GM18867 (cell line): Measurements from ENCODE around the gene CNKSR3.
"Not testable (repeated sequence)": the region's sequence is repeated elsewhere in the genome, so short reads cannot be mapped to it uniquely, and the experiment has no call there.

ENCODE experiments used
- ATAC-seq: cut with Tn5 transposase; IDR thresholded peaks from one replicate; pipeline ENCODE4 v1.9.1; 2021; ENCODE audit warnings: mild to moderate bottlenecking, moderate library complexity; ENCODE audit not compliant: unreplicated experiment

CNKSR3 gene

GRCh38 chr6:154510144-154510905, at the start of gene CNKSR3:
TSS of gene CNKSR3 (minus strand) at chr6:154510685. CDS start at chr6:154510114, 571 bp downstream.
- ATAC-seq, result peak; percentile 79

GRCh38 chr6:154558984-154559383, 48.5 kb upstream of the CNKSR3 start:
- no peak for ATAC-seq

GRCh38 chr6:154558513-154558912, 48.0 kb upstream of the CNKSR3 start:
- ATAC-seq, result no peak

DNA sequence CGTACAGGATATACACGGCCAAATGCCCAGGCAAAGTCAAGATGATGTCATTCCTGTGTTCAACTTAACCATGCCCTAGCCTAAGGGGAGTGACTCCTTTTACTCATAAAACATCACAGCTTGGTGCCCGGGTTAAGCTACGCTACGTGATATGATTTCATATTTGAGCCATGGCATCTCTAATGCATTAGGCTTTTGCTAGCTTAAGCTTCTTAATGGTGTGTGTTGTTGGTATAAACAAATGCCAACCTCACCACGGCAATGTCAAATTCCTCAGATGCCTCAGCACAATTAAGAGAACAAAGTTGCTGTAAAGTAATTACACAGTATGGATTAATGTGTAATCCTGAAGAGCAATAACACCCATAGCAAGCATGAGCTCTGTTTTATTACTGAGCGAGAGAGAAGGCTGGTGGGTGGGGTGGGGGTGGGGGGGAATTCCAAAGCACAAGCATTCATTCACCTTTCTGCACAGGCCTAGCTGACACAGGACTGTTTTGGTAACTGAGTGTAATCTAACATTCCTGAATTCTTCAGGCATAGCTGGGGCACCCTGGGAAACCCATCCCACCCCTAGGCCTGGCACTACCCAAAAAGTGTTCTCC, 44.7 kb upstream of the CNKSR3 start:
- ATAC-seq, result no peak

DNA sequence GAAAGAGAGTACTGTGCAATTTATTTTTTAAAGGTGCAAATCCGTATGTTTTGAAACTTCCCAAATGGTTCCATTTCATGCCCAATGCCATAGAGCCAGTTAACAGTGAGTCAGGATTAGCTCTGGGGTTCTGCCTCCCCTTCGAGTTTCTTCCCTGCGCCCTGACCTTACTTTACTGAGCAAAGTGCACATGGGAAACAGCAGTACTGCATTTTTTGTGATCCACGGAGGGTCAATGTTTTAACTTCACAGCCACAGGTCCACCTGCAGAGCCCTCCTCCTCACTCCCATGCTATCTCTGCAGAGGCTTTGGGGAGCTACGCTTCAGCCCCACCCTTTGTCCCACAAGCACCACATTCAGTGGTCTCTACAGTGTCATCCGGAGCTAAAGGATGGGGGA, 44.0 kb upstream of the CNKSR3 start:
- no peak for ATAC-seq

DNA sequence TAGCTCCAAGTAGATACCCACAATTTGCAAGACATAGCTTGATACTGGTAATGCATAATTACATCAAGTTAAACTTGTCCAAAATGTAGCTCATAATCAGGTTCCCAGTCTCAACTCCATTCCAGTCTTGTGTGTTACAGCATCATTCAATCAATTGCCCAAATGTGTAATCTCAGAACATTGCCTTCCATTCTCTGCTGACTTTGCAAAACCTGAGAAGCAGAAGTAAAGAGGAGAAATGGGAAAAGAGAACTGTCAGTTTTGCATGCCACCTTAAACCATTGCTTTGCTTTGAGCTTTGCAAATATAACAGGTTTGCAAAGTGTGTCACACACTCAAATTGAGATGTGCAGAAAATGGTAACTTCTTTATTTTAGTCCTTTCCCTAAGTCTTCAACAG, 40.3 kb upstream of the CNKSR3 start:
- ATAC-seq, result no peak

- ATAC-seq, result no peak
These were observed 38.7 kb upstream of the CNKSR3 start for GRCh38 chr6:154549179-154549578.

GRCh38 chr6:154548130-154548830, 37.8 kb upstream of the CNKSR3 start:
- no peak for ATAC-seq

GRCh38 chr6:154543628-154544027, 33.1 kb upstream of the CNKSR3 start:
- no peak for ATAC-seq

GRCh38 chr6:154542747-154543146, 32.3 kb upstream of the CNKSR3 start:
- no peak for ATAC-seq

DNA sequence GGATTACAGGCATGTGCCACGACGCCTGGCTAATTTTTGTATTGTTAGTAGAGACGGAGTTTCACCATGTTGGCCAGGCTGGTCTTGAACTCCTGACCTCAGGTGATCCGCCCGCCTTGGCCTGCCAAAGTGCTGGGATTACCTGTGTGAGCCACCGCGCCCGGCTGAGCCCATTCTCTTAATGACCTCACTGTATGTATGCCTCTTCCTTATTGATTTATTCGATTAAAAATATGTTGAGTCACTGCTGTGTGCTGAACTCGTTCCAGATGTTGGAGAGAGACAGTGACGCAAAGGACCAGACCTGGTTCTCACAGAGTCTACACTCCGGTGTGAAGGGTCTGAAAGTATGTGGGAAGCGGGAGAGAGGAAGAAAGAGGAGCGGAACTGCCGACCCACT, 31.4 kb upstream of the CNKSR3 start:
- ATAC-seq, result not testable (repeated sequence)

- ATAC-seq, result no peak
These were observed 29.2 kb upstream of the CNKSR3 start for GRCh38 chr6:154539593-154540269.

DNA sequence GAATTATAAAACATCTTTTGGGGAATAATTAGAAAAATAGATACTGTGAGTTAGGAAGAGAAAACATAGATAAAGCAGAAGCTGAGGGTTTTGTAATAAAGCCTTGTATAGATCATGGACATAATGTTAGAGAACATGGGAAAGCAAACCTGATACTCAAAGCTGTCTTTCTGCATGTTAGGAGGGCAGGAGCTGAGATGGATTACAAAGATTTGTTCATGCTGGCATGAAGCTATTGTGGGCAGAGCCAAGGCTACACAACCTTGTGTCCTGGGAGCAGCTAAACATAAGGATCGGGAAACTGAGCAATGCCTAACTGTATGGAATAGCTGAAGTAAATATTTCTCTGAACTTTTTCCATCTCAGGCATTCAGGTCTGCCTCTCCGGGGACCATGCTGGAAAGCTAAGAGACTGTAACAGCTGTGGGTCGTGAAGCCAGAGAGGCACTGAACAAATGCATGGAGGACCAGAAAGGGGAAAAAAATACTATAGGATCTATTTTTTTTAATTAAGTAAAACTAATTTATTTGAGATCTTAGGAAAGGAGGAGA, 28.2 kb upstream of the CNKSR3 start:
- no peak for ATAC-seq

DNA sequence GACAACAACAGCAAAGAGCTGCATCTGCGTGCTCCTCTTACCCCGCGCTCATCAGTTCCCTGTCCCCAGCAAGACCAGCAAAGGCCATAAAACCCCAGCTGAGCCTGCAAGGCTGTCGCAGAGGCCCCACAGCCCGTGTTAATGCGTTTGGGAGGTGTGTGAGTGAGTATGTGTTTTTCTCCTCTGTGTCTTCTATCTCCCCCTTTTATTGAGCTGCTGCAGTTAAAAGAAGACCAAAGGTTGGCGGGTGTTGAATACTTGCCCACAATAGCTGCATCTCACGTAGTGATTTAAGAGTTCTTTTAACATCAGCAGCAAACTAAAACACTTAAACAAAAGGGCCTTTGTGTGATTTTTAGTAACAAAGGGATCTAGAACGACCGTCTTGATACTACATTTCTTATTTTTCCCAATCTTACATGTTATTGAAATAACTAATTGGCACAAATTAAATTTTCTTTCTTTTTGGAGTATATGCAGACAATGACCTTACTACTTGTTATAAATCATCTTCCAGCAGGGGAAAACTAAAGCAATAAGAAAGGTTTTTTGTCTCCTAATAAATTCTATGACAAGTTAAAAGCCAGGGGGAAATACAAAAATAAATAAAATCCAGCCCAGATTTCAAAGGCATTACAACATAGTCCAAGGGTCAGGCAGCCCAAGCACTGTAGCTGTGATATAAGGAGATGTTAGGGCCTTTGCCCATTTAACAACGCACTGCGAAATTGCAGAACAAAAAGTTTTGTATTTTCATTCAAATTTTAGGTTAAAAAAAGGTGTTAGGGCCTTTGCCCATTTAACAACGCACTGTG, 27.2 kb upstream of the CNKSR3 start:
- no peak for ATAC-seq

- no peak for ATAC-seq
These were observed 26.5 kb upstream of the CNKSR3 start for GRCh38 chr6:154536999-154537398.

GRCh38 chr6:154536255-154536654, 25.8 kb upstream of the CNKSR3 start:
- ATAC-seq, result no peak

DNA sequence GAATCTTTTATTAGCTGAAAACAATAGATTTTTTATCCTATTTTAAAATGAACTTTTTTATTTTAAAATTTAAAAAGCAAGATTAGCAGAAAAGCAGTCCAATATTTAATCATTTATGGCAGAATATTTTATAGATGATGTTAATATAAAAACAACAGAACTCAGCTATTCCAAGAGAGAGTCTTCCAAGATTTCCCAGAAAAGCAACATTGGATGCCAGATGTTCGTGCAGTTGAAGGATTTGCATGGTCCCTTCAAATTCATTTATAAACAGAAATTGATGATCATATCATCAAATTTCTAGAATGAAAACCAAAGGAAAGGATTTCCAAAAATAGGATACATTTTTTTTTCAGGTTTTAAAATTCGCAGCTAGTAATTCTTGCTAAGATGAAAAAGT, 25.4 kb upstream of the CNKSR3 start:
- no peak for ATAC-seq

- no peak for ATAC-seq
These were observed 24.7 kb upstream of the CNKSR3 start for GRCh38 chr6:154535147-154535546.

DNA sequence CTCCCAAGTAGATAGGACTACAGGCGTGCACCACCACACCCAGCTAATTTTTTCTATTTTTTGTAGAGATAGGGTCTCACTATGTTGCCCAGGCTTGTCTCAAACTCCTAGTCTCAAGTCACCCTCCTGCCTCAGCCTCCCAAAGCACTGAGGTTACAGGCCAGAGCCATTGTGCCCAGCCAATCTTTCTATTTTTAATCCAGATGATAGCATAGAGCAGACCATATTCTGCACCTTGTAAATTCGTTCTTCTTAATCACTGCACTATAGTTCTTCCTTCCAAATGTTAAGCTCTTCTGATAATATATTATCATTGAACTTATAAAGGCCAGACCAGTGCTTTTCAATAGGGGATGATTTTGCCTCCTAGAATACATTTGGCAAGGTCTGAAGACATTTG, 24.0 kb upstream of the CNKSR3 start:
- no peak for ATAC-seq

- no peak for ATAC-seq
These were observed 21.9 kb upstream of the CNKSR3 start for GRCh38 chr6:154532426-154532825.
